ENCODE data around the gene ASS1.
"Not testable (repeated sequence)": the region's sequence is repeated elsewhere in the genome, so short reads cannot be mapped to it uniquely, and the experiment has no call there.

The ASS1 gene

DNA sequence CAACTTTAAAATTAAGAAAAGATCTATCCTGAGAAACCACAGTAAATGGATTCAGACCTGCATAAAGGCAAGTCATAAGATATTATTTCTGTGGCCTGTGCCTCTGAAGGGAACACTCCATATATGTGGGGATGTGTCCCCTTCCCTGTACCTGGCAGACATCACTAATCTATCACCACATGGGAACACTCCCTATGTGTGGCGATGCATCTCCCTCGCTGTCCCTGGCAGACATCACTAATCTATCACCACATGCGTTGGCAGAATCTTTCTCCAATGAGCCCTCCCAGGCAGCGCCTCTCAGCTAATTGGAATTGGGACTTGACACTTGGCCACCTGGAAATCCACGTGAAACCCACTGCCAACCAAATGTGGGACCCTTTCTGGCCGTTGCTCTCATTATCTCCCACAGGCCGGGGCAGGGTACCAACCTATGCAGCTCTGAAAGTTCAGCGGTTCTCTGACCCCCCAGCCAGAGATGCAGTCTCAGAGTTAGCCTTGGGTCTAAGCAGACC, 25.2 kb upstream of the ASS1 start:
- DNase-seq = no peak

DNA sequence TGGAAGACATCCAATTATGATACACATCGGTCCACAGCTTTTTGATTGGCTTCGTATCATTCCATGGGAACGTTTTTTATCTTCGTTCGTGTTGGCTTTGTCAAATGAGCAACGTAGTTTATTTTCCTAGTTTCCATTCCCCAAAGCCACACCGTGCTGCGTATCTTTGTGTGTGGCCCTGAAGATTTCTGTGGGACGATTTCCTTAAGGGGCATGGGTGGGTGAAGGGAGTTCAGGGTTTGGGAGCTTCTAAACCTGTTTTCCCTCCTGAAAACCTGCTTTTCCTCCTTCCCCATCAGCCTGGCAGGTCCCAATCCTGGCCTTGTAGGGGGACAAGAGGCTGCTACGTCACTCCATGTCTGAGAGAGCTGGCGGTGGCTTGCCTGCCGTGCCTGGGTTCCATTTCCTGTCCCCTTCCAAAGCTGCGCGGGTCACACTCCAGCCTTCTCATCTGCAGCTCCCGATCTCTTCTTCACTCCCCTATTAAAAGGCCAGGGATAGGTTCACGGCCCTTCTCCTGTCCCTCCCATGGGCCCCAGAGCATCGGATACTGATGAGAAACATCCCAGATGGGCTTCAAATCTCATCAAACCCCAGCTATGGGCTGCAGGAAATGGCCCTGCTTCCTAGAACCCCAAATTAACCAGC, 23.5 kb upstream of the ASS1 start:
- DNase-seq = no peak

DNA sequence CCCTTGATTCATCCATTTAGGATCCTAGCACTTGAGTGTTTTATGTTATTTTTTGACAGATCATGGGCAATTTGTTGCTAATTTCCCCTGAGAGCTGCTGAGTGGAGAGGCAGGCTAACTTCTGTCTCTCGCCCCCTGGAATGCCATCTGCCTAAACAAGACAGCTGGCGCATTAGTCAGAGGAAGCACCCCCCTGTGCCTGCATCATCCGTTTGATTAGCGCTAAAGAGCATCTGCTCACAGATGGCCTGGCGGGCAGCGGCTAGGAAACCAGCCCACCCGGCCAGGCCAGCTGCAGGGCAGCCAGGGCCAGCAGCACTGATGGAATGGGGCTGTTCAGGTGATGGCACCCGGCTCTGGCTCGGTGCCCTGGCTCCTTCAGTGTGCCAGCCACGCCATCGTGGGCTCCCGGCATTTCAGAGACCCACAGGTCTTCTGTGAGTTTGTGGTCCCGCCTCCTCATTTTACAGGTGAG, 22.9 kb upstream of the ASS1 start:
- DNase-seq = no peak

DNA sequence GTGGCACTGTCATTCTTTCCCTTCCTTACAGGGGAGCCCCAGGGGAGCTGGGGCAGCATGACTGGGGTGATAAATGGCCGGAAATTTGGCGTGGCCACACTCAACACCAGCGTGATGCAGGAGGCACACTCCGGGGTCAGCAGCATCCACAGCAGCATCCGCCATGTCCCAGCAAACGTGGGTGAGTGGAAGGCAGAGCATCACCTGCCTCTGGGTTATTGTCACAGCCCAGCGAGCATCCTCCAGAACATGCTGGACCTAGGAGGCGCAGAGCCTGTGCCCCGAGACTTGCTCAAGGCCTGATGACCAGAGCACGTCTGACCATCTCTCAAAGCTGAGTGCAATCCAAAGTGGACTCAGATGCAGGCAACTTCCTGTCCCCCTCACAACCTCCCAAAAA, 22.2 kb upstream of the ASS1 start:
- no peak for DNase-seq

DNA sequence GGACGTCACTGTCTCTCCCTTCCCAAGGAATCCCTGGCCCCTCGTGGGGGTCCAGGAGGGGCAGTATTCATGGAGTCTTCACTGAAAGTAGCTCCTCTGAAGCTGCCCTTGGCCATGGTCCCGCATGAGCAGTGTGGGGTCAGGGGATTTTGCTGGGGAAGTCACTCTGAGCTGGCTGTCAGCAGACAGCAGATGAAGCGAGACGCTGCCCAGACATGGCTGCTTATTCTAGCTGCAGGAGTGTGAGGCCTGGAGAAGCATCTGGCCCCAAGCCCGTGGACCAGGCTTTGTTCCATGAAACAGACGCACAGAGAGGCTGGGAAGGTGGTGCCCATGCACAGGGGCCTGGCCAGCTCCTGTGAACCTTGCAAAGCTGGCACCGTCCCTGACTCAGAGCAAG, 21.5 kb upstream of the ASS1 start:
- no peak for DNase-seq

DNA sequence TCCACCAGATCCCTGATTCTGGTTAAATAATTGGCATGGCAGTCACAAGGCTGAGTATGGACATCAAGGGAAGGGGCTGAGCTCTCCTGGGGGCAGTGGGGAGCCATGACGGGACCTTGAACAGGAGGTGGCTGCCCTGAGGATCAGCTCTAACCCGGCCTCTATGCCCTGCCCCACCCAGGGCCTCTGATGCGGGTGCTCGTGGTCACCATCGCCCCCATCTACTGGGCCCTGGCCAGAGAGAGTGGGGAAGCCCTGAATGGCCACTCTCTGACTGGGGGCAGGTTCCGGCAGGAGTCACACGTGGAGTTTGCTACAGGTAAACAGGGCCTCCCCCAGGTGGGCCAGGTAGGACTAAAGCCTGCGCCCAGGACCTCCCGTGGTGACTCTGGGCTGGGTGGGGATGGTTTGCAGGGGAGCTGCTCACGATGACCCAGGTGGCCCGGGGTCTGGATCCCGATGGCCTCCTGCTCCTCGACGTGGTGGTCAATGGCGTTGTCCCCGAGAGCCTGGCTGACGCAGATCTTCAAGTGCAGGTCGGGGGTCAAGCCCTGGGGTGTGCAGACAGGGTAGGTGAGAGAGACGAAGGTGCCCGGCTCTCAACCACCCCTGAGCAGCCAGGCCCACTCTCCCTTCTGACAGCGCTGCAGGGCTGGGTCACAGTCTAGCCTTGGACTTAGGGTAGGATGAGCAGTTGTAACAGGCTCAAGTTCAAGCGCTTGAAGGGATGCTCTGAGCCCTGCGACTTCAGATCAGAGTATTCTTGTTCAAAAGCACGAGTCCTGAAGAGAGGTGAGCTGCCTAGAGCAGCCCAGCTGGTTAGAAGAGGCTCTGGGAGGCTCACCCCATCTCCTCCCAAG, 19.9 kb upstream of the ASS1 start:
- no peak for DNase-seq

DNA sequence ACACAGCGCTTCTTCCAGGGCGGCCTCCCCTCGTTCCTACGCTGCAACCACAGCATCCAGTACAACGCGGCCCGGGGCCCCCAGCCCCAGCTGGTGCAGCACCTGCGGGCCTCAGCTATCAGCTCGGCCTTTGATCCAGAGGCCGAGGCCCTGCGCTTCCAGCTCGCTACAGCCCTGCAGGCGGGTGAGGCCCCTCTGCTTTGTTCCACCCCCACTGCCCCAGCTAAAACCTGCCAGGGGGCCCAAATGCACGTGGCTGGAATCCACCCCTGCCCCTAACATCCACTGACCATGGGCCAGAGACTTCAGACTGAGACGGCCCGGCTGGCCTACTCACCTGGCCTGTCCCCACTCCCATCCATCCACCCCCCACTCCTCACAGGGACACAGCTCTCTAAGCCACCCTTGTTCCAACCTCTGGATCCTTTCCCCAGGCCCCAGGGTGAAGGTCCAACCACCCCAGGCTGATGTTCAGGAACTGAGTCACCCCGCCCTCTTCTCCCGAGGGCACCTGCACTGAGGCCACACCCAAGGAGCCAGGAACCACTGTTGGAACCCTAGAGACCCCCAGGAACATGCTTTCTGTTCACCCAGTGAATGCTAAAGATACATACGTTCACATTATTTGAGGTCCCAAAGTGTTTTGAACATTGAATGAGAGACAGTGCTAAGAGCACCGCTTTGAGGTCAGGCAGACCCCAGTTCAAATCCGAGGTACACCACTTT, 18.9 kb upstream of the ASS1 start:
- DNase-seq = no peak

DNA sequence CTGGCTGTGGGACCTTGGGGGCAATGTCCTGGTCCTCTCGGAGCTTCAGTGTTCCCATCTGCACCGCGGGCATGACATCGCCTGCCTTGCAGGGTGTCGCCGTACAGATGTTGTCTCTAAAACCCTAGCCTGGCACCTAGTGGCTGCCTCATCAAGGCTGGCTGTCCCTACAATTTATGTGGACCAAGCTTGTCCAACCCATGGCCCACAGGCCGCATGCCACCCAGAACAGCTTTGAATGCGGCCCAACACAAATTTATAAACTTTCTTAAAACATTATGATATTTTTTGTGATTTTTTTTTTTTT, 18.3 kb upstream of the ASS1 start:
- DNase-seq = no peak

DNA sequence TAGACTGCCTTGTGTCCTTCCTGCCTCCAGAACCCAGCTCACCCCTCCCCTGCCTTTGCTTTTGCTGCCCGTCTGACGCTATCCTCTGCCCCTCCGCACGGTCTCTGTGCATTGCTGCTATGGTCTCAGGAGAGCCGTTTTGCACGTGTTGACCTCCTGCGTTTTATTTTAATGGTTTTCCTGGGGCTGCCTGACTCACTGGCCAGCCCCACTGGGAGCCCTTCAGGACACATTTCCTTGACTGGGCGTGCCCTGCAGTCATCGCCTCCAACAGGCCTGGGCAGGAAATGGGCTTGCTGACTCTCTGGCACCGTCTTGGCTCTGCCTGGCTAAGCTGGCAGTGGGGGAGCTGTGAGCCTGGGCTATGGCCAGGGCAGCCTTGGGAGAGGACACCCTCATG, 17.9 kb upstream of the ASS1 start:
- DNase-seq = no peak

DNA sequence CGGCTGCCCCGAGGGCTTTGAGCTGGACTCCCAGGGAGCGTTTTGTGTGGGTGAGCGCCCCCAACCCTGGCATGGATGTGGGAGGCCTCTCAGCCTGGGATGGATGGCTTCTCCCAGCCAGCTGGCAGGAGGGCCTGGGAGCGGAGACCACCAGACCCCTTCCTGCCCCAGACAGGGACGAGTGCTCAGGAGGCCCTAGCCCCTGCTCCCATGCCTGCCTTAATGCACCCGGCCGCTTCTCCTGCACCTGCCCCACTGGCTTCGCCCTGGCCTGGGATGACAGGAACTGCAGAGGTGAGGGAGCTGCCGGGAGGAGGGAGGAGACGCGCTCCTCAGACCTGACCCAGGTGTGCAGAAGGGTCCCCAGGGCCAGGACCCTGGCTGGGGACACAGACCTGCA, 17.4 kb upstream of the ASS1 start:
- no peak for DNase-seq

DNA sequence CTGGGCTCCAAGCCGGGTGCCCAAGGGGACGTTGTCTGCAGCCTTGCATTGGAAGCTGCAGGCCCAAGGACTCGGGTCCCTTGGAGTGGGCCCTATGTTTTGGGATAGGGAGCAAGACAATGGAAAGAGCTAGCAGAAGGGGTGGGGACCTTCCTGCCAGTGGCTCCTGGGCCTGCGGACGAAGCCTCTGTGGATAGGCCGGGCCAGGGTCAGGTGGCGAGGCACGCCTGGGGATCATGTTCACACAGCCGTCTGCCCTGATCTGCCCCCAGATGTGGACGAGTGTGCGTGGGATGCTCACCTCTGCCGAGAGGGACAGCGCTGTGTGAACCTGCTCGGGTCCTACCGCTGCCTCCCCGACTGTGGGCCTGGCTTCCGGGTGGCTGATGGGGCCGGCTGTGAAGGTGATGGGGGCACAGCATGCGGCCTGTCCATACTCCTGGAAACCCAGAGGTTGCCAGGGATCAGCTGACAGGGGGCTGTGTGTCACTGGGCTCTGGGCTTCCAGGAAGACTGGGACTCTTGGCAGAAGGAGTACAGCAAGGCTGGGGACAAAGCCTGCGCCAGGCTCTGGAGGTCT, 16.6 kb upstream of the ASS1 start:
- DNase-seq = no peak

DNA sequence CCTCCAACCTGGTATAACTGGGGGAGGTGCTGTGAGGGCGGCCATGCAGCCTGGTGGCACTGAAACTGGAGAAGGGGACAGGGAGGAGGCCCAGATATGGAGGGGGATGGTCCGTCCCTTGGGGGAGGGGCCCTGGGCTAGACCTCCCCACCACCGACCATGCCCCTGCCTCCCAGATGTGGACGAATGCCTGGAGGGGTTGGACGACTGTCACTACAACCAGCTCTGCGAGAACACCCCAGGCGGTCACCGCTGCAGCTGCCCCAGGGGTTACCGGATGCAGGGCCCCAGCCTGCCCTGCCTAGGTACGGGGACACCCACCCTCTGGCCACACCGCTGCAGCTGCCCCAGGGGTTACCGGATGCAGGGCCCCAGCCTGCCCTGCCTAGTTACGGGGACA, 15.4 kb upstream of the ASS1 start:
- DNase-seq = no peak

DNA sequence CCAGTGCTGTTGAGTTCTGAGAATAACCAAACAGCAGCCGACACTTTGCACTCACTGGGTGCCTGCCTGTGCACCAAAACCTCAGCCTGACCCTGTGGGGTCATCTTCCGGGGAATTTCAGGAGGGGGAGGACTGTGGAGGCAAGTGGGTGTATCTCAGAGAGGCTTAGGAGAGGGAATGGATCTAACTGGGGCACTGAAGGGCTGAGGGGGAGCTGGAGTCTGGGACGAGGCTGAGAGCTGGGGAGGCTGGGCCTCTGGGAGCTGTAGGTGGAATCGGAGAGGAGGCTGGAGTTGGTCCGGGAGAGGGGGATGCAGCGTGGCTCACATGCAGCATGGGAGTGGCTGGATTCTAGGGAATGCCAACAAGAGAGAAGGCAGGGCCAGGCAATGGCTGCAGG, 14.9 kb upstream of the ASS1 start:
- DNase-seq = no peak

DNA sequence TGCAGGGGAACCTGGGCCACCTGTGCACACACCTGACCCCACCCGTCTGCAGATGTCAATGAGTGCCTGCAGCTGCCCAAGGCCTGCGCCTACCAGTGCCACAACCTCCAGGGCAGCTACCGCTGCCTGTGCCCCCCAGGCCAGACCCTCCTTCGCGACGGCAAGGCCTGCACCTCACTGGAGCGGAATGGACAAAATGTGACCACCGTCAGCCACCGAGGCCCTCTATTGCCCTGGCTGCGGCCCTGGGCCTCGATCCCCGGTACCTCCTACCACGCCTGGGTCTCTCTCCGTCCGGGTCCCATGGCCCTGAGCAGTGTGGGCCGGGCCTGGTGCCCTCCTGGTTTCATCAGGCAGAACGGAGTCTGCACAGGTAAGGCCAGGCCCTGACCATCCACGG, 14.5 kb upstream of the ASS1 start:
- no peak for DNase-seq

DNA sequence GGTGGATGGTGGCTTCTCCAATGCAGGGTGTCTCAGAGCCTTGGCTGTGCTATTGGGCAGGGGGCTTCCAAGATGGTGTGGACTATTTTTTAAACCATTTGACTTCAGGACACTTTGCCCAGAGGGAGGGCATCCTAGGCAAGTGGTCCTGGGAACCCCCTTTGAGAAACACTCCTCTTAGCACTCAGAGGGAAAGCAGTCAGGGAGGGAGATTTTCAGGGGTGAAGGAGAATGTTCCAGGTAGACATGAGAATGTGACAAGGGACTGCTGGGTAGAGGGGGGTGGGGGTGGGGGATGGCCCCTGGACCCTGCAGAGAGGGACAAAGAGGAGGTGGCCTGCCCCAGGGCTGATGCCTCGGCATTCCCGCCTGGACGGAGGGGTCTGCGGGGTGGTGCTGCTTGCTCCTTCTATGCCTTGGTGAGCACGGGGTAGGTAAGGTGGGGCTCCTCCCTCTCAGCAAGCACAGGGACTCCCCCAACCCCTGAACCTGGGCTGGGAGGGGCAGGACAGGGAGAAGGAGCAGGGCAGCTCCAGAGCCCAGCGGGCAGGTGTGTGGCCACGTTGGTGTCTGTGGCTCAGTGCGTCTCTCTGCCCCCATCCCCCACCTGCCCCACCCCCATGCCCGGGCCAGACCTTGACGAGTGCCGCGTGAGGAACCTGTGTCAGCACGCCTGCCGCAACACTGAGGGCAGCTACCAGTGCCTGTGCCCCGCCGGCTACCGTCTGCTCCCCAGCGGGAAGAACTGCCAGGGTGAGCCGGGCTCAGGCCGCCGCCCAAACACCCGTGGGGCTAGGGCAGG, 13.8 kb upstream of the ASS1 start:
- DNase-seq = no peak

DNA sequence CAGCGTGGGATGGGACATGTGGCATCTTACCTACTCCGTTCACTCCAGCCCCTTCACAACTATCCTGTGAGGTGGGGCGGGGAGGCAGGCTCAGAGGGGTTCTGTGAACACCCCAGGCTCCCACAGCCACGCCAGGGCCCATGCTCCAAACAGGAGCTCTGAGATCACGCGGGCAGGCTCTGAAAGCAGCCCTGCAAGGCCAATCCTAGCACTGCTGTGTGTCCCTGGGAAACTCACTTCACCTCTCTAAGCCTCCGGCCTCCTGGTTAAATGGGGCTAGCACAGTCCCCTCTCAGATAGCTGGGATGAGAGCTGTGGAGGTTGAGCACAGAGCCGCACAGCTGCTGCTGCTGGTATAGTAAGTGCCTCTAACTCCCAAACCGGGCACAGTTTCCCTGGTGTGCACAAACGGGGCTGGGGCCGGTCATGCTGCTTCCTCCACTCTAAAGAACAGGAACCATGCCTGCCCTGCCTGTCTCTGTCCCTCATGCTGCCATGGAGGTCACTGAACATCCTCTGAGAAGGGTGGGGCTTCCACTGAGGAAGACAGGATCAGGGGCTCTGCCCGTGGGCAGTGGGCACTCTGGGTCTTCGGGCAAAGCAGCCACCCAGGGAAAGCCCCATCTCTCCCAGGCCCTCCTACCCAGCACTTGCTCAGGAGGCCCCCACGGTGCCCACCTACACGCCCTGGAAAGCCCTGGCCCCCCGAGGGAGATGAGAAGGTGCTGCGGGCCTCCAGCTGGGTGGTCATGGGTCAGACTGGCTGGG, 13.0 kb upstream of the ASS1 start:
- no peak for DNase-seq

DNA sequence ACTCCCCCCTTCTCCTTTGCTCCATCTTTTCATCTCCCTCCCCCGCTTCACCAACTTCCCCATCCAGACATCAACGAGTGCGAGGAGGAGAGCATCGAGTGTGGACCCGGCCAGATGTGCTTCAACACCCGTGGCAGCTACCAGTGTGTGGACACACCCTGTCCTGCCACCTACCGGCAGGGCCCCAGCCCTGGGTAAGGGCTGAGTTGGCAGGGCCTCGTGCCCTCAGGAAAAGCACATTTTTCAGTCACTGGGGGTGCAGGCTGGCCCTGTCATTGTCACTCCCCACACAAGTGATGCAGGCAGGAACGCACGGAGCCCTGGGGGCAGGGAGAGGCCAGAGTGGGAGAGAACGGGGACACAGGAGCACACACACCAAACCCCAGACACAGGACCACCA, 12.4 kb upstream of the ASS1 start:
- DNase-seq = no peak

DNA sequence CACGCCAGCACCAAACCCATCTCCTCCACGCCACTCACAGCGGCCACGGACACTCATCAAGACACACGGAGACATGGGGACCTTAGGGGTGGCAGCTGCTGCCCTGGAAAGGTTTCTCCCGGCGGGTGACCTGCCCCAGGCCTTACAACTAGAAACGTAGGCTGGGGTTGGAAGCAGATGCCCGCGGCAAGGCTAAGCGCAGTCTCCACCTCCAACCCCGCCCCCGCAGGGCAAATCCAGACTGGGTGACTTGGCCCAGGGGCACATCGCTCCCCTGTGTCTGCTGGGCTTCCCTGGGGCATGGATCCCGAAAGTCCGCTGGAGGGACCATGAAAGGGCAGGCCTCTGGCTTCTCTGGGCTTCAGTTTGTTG, 12.0 kb upstream of the ASS1 start:
- no peak for DNase-seq

DNA sequence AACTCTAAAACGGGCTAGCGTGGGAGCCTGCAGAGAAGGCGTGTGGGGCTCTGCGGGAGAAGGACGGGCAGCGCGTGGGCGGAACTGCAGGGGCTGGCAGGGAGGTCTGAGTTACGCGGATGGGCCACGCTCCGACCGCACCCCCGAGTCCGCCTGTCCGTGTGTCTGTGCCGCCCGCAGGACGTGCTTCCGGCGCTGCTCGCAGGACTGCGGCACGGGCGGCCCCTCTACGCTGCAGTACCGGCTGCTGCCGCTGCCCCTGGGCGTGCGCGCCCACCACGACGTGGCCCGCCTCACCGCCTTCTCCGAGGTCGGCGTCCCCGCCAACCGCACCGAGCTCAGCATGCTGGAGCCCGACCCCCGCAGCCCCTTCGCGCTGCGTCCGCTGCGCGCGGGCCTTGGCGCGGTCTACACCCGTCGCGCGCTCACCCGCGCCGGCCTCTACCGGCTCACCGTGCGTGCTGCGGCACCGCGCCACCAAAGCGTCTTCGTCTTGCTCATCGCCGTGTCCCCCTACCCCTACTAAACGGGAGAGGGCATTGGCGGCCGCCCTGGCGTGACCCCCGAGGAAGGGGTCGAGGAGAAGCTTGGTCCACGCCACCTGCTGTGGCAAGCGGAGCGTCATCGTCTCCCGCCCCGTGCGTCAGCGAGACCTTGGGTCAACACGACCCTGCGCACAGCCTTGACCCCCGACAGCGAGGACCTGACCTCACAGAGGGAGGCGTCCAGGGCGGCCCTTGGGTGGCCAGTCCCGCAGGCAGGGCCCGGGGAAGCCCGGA, 11.4 kb upstream of the ASS1 start:
- no peak for DNase-seq

DNA sequence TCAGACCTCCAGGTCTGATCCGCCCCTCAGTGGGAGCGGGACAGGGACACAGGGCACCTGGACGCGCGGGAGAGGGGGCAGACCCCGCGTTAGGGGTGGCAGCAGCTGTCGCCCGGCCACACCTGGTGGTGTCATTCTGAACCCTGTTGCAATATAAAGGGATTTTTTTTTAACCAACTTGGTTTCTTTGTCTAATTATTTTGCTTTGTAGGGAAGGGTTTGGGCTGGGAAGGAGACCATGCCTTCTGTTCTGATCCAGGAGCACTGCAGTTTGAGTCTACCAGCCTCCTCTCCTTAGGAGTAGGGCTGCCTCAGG, 10.9 kb upstream of the ASS1 start:
- no peak for DNase-seq

DNA sequence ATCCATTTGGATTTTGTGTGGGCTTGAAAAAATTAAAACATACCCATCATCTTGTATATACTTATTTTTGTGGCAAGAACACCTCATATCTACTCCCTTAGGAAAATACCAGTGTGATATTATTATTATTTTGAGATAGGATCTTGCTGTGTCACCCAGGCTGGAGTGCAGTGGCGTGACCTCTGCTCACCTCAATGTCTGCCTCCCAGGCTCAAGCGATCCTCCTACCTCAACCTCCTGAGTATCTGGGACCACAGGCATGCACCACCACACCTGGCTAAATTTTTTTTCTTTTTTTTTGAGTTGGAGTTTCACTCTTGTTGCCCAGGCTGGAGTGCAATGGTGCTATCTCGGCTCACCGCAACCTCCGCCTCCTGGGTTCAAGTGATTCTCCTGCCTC, 10.1 kb upstream of the ASS1 start:
- DNase-seq = not testable (repeated sequence)
